ENCODE measurements around the gene MCRIP1.

- TF ChIP-seq POLR2A (IDR thresholded peaks at IDR 0.05) (no peak), CTCF (IDR thresholded peaks at IDR 0.05) (no peak)
These were observed 20.3 kb downstream of the MCRIP1 start for GRCh38 chr17:81812571-81813370.

All from vagina (tissue), 2 donors.